Glutamatergic neuron (in vitro differentiated cells): Measurements from ENCODE around the gene S1PR5. TPM values are rescaled to one million over a fixed set of nuclear protein-coding genes. Genes with fewer than 3 reads are reported as not detected.

Experiments used
- DNase-seq: peaks from one replicate; pipeline ENCODE4 v3.0.0; 2022
- H3K27ac Mint-ChIP-seq: one replicate; pipeline ENCODE4 v1.8.0; 2020; ENCODE audit warnings: mild to moderate bottlenecking, mixed read lengths, inconsistent platforms; ENCODE audit not compliant: unreplicated experiment
- H3K27me3 Mint-ChIP-seq: one replicate; pipeline ENCODE4 v1.8.0; 2020; ENCODE audit warnings: mild to moderate bottlenecking, moderate library complexity, mixed read lengths, inconsistent platforms; ENCODE audit not compliant: unreplicated experiment
- H3K36me3 Mint-ChIP-seq: one replicate; pipeline ENCODE4 v1.8.0; 2020; ENCODE audit warnings: mild to moderate bottlenecking, mixed read lengths, inconsistent platforms; ENCODE audit not compliant: unreplicated experiment
- H3K4me1 Mint-ChIP-seq: one replicate; pipeline ENCODE4 v1.8.0; 2020; ENCODE audit warnings: mild to moderate bottlenecking, low read depth, mixed read lengths, inconsistent platforms; ENCODE audit not compliant: unreplicated experiment
- H3K4me3 Mint-ChIP-seq: one replicate; pipeline ENCODE4 v1.8.0; 2020; ENCODE audit warnings: mild to moderate bottlenecking, mixed read lengths, inconsistent platforms; ENCODE audit not compliant: unreplicated experiment
- H3K9me3 Mint-ChIP-seq: one replicate; pipeline ENCODE4 v1.8.0; 2020; ENCODE audit warnings: mild to moderate bottlenecking, moderate library complexity, mixed read lengths, inconsistent platforms; ENCODE audit not compliant: unreplicated experiment
- CTCF ChIP-seq: fragments of 200-600 bp; sonication (generic); IDR thresholded peaks from one replicate; pipeline ENCODE4 v1.5.0; 2021; ENCODE audit not compliant: partially characterized antibody, unreplicated experiment
- total RNA-seq: library from RNA; stranded (reverse); fragmentation: NEBNext Ultra II Directional; extraction: Animal tissue kit (Norgen Biotek cat#: 25700); gene quantifications from one replicate; pipeline ENCODE4 v1.2.1, GENCODE V29; 2021; ENCODE audit not compliant: unreplicated experiment

Gene S1PR5
- total RNA-seq, 1 donor from 2014 or later: not detected

GRCh38 chr19:10500247-10500592 is 17.0 kb downstream of the S1PR5 start:
- Mint-ChIP-seq H3K9me3 (peaks cover 5% of the 10 kb centered on the region), H3K27me3 (peaks cover 3% of the 10 kb centered on the region), H3K36me3 (peaks cover 4% of the 10 kb centered on the region), H3K4me3 (peak overlapping the region; percentile 46), H3K27ac (peak overlapping the region; percentile 82), H3K4me1 (peaks cover 3% of the 10 kb centered on the region)
- TF ChIP-seq CTCF: no peak
- no peak for DNase-seq

DNA sequence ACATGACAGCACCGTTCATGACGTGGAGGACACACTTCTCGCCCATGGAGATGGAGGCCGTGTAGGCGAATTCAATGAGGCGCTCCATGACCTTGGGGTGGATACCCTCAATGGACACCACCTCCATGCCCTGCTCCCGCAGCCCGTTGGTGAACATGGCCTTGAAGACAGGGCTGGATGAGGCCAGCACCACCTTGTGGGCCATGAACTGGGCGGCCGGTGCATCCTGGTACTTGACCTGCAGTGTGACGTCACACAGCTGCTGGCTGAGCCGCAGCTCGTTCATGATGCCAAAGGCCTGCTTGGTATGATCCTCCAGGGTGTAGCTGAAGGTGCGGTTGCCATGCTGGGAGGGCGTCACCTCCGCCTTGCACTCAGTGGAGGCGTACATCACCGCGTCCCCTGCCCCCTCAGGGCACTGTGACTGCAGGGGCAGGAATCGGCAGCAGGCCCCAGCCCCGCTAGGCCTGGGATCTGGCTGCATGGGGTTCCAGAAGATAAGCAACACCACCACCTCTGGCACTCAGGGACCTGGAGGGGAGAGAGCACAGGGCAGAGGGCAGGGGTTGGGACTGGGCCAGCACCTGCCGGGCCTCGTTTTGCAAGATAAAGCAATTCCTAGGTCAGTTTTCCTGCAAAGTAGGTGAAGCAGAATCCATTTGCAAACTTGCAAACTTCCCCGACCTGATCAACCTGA is 17.5 kb downstream of the S1PR5 start:
- no peak overlapping the region for H3K4me3 Mint-ChIP-seq
- peaks cover 4% of the 10 kb centered on the region for H3K36me3 Mint-ChIP-seq
- no peak for DNase-seq
- peaks cover 5% of the 10 kb centered on the region for H3K9me3 Mint-ChIP-seq
- peaks cover 3% of the 10 kb centered on the region for H3K27me3 Mint-ChIP-seq
- TF ChIP-seq CTCF: no peak
- H3K4me1 Mint-ChIP-seq: peaks cover 3% of the 10 kb centered on the region
- no peak overlapping the region for H3K27ac Mint-ChIP-seq

- Mint-ChIP-seq H3K36me3 (peaks cover 4% of the 10 kb centered on the region), H3K27ac (no peak overlapping the region), H3K27me3 (no peaks in the 10 kb centered on the region), H3K9me3 (no peaks in the 10 kb centered on the region), H3K4me1 (peaks cover 3% of the 10 kb centered on the region), H3K4me3 (no peak overlapping the region)
- TF ChIP-seq CTCF: no peak
- no peak for DNase-seq
These were observed 19.9 kb downstream of the S1PR5 start for GRCh38 chr19:10497371-10497770.

DNA sequence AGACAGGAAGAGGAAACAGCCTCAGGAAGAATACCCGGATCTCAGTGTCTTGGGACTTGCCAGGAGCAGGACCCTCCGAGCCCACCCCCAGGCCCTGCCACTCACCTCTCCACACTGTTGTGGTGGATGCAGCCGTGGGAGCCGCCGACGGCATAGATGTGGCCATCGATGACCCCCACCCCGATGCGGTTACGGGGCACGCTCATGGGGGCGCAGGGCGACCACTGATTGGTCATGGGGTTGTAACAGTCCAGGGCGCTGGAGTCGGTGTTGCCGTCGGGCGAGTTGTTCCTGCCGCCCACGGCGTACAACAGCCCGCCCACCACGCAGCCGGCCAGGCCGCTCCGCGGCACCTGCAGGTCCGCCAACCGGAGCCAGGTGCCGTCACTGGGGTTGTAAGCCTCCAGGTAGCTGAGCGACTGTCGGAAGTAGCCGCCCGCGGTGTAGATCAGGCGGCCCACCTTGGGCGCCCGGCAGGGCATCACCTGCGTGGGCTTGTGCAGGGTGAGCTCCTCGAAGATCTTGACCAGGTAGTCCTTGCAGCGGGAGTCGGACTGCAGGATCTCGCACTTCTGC is 25.7 kb downstream of the S1PR5 start:
- peaks cover 2% of the 10 kb centered on the region for H3K36me3 Mint-ChIP-seq
- TF ChIP-seq CTCF: no peak

DNA sequence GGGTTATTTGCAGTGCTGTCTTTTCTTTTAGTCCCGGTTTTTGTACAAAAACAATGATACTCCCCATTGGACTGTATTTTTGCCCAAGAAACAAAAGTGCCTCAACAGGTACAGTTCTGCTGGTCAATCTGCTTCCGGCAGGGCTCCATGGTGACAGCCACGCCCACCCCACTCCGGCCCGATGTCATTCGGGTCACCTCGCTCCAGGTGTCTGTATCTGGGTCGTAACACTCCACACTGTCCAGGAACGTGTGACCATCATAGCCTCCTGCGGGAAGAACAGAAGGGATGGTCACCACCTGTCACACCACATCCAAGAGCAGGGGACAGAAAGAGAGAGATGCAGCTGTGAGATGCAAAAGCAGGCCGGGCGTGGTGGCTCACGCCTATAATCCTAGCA is 30.7 kb downstream of the S1PR5 start:
- Mint-ChIP-seq H3K27ac (peak overlapping the region; percentile 43), H3K27me3 (no peaks in the 10 kb centered on the region), H3K4me3 (no peak overlapping the region), H3K9me3 (peaks cover 3% of the 10 kb centered on the region), H3K36me3 (peaks cover 4% of the 10 kb centered on the region), H3K4me1 (no peaks in the 10 kb centered on the region)
- DNase-seq: no peak
- no peak for TF ChIP-seq CTCF

More for the DNA sequence above, 25.7 kb downstream of the S1PR5 start:
- Mint-ChIP-seq H3K4me1 (no peaks in the 10 kb centered on the region), H3K27ac (no peak overlapping the region), H3K4me3 (no peak overlapping the region), H3K9me3 (peaks cover 3% of the 10 kb centered on the region), H3K27me3 (no peaks in the 10 kb centered on the region)
- DNase-seq: no peak
